Measurements from ENCODE around the gene MTHFS.

The MTHFS gene

GRCh38 chr15:79874242-79874641 lies 22.6 kb downstream of the MTHFS start:
- no peak for DNase-seq

GRCh38 chr15:79872358-79873017 lies 24.3 kb downstream of the MTHFS start:
- no peak for DNase-seq

DNA sequence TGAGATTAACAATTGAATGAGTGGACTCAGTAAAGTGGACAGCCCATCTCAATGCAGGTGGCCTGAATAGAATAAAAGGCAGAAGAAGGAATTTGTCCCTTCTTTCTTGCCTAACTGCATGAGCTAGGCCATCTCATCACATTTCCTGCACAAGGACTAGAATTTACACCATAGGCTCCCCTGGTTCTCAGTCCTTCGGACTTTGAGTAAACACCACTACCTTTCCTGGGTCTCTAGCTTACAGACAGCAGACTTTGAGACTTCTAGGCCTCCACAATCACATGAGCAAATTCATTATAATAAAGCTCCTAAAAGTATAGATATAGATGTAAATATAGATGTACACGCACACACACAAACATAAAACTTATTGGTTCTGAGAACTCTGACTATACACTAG lies 28.3 kb downstream of the MTHFS start:
- DNase-seq: no peak

DNA sequence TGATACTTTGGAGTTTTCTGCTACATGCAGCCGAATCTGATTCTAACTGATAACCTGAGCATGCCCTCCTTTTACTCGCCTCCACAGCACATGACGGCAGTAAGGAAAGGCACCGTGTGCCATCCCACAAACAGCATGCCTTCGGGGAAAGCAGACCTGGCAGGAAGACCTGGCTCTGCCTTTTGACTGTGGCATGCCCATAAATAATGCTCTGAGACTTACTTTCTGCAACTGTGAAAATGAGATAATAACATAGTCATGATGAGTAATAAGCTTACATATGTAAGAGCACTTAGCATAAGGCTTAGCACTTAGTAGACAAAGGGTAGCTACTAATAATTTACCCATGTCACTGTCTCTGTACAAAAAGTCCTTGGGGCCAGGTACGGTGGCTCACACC lies 32.9 kb downstream of the MTHFS start:
- no peak for DNase-seq

- no peak for DNase-seq
These were observed 34.6 kb downstream of the MTHFS start for GRCh38 chr15:79862191-79862590.

GRCh38 chr15:79860661-79861060 lies 36.2 kb downstream of the MTHFS start:
- DNase-seq: no peak

DNA sequence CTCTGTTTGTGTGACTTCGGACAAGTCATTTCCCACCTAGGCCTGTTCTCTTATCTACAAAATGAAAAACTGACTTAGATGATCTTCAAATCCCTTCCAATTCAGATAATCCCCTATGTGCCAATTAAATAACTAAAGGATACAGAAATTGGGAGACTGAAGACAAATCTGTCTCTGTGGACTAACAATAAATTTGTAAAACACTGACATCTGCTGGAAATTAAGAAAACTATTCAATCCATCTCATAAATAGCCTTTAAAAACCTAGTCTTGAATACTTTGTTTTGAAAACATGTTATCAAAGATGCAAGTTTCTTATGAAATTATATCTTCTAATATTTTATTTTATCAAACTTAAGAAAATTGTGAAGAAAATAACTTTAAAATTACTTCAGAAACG lies 38.3 kb downstream of the MTHFS start:
- DNase-seq: no peak

- no peak for DNase-seq
These were observed 43.1 kb downstream of the MTHFS start for GRCh38 chr15:79853492-79854328.

GRCh38 chr15:79849789-79850188 lies 47.0 kb downstream of the MTHFS start:
- DNase-seq: no peak

GRCh38 chr15:79846539-79846938 lies 50.3 kb downstream of the MTHFS start:
- DNase-seq: no peak

DNA sequence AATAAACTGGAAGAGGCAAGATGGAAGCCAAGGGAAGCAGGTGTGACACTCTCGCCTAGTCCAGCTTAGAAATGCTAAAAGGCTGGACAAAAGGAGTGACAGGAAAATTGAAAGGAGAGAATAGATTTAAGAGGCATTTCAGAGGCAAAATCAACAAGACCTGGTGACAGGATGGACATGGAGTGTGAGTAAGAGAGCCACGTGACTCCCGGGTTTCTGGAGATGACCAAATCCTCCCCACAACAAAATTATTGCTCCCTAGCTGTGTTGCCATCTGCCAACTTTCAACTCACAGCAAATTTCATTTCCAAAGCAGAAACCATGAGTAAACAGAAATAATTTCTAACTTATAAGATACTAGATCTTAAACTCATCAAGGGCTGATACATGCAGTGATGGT lies 52.6 kb downstream of the MTHFS start:
- no peak for DNase-seq

- no peak for DNase-seq
These were observed 59.0 kb downstream of the MTHFS start for GRCh38 chr15:79837846-79838245.

- DNase-seq: no peak
These were observed 62.3 kb downstream of the MTHFS start for GRCh38 chr15:79834495-79834894.

DNA sequence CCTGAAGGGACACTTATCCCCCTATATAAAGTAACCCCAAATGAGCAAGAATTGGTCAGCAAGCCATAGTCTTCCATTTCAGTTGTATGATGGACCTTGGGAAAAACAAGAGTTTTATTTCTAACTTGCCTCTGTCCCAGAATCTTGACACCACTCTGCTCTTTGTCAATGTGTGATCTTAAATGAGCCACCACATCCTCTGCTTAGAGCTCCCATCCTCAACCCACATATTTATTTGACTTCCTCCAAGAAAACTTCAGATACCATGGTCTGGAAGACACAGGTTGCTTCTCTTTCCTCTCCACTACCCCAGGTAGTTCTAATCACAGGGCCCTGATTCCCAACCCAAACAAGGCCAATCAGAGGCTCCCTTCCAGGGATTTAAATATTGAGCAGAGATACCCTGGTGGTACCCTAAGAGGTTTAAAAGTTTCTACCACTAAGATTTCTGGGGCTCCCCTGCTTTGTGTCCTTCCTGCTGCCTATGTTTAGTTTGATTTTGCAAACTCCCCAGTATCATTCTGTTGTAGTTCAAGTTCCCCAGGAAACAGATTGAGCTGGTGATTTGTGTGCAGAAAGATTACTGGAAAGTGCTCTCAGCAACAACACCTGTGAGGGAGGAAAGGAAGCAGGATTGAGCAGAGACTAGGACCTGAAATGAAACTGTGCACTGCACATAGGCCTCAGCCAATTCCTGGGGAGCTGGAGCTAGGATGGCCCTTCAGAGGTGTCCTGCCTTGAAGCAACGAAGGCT lies 64.3 kb downstream of the MTHFS start:
- no peak for DNase-seq

DNA sequence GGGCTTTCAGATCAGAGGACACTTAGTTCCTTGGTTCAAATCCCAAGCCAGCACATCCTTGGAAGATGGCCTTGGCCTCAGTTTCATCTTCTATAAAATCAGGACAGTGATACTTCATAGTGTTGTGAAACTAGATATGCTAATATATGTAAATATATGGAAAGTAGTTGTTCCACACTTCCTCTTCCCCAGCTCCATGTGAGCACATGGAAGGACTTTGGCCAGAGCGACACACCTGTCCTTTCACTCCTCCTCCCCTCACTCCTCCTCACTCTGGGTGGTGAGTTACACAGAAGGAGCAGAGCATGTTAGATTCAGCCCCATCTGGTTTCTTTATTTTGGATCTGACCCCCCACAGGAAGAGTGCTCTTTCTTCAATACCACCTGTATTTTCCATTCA lies 65.2 kb downstream of the MTHFS start:
- no peak for DNase-seq

DNA sequence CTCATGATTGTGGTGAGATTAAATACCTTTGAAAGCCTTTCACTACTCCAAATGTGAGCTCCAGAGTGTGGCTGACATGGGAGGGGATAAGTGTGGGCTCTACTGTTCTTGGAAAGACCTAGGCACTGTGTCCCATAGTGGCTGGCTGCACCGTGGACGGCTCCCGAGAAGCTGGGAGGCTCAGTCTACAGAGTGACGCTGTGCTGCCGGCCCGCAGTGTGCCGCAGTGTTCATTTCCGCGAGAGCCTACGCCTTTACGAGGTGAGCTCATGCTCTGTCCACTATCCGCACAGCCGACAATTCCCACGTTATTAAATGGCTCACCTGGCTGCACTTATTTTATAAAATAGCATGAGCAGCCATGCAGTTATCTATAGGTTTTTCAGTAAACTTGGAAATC lies 66.9 kb downstream of the MTHFS start:
- DNase-seq: no peak

GRCh38 chr15:79828447-79828846 lies 68.4 kb downstream of the MTHFS start:
- DNase-seq: no peak

DNA sequence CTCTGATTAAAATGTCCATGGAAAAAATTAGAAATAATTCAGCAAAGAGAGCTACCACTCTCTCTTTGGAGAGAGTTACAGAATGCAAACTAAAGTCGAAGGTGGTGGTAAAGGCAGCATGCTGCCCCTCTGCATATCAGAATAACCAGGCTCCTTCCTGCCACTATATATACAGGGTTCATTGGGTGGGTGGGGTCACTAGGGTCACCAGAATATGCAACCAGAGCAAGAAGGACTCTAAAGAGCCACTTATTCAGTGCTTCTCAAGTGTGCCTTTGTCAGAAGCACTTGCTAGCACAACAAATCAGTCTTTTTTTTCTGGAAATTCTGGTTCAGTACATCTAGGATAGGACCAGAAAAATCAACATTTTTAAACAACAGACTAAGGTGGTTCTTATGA lies 70.0 kb downstream of the MTHFS start:
- DNase-seq: no peak

DNA sequence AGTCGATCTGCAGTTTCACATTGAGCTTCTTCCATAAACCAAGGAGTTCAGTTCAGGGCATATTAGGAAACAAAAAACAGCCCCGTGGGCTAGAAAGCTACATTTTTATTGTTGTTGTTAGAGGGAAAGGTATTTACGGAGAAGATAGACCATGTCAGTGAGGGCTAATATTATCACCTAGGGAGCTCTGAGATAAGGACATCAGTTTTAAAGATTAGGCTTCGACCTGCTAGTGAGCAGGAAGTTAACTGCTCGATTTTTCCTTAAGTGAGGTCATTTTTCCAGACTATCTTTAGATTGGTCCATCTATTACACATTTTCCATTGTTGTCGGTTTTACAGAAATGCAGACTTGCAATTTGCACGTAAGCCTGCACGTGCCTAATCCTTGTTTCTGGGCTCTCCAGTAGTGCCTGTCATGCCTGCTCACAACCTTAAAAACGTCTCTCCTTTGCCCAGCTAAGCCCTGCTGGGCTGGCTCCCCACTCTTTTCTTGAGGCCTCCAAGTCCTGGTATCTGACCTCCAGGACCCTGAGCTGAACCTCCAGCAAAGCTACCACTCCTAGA lies 72.6 kb downstream of the MTHFS start:
- no peak for DNase-seq

DNA sequence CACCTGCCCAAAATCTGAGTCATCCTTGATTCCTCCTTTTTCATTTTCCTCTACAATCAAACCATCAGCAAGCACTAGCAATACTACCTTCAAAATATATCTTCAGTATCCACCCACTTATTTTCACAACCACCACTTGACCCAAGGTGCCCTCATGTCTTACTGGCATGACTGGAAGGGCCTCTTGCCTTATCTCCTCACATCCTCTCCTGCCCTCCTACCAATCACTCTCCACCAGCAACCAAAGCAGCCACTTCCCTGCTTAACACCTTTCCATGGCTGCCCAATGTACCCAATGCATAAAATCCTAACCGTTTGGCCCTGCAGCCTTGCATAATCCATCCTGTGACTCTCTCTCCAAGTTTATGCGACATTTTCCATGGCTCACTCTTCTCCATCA lies 76.0 kb downstream of the MTHFS start:
- DNase-seq: no peak

- no peak for DNase-seq
These were observed 76.6 kb downstream of the MTHFS start for GRCh38 chr15:79820176-79820575.

DNA sequence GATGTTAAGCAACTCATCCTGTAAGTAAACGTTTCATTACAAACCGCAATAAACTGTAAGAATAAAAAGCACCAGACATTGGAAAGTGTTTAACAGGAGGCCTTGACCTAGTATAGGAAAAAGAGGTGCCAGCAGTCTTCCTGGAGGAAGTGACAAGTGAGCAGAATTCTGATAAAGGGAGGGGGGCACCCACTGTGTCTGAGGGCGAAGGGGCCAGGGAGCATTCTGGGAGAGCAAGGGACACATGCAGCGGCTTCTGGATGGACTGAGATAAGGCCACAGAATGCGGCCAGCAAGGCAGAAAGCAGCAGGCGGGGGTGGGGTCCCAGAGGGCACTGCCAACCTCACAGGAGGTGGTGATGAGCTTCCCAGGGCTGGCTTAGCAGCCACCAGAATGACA lies 80.2 kb downstream of the MTHFS start:
- no peak for DNase-seq

- DNase-seq: no peak
These were observed 81.3 kb downstream of the MTHFS start for GRCh38 chr15:79815468-79815867.

DNA sequence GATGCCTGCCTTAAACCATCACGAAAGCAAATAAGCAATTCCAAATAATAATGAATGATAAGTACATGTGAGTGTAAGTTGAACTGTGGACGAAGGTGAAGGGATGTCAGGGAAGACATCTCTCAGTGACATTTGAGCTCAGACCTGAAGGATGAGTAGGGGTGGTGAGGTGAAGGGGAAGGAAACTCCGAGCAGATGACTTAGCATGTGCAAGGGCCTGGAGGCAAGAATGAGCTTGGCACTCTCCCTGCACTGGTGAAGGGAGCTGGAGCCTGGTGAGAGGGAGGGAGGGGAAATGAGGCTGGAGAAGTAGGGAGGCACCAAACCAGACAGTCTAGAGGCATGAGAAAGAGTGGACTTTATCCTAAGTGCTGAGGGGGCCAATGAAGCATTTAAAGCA lies 84.3 kb downstream of the MTHFS start:
- no peak for DNase-seq

All from activated gamma-delta T cell (primary cell).